Heart left ventricle (tissue), 13 donors: ENCODE measurements around the gene NFATC1.

Experiments used
- POLR2A ChIP-seq, 2 donors: fragments of 450-650 bp; IDR thresholded peaks; one replicate each; pipeline ENCODE4 v1.6.1; 2017; ENCODE audit warnings: antibody characterized with exemption in 2 of 2, mild to moderate bottlenecking in 2 of 2, moderate library complexity in 2 of 2
- TF ChIP-seq, protein P1 (sequence below), 12 donors: fragments of 200-600 bp; sonication (generic) in 4 of 12; IDR thresholded peaks; one replicate each; pipeline versions ENCODE4 v1.5.0 to v1.8.0; 2018 to 2022; ENCODE audit warnings: antibody characterized with exemption in 12 of 12, mild to moderate bottlenecking in 5 of 12
- donor health status: ischemic (EF 13 %, LVEDD 7.1; RV severe dilation, severe dysfunction).
- donor health status: DM: no; HTN: yes; CAD: no.
- donor health status: DM: no; HTN: no; CAD: no.
- donor health status: ischemic (EF 25% LVEDD 6.9; RV normal size, moderate dysfunction).
- donor health status: ischemic (EF 25% LVEDD 5.7; RV mildly dilated, moderate dysfunction).
- donor health status: ischemic (EF 35%, LVEDD 5.7; RV mildly dilated, moderate dysfunction).
- donor health status: nonischemic (EF 11% LVEDD 7.7; RV severe dilation, severe dysfunction).
- donor health status: DM: yes; HTN: yes; CAD: no.
- donor health status: PGD.
- donor health status: ischemic (EF 29% LVEDD 5.4; RV normal size, mild dysfunction).
- donor health status: nonischemic (EF 23%, LVEDD 6.1; RV moderate dilation, normal function).

DNA sequence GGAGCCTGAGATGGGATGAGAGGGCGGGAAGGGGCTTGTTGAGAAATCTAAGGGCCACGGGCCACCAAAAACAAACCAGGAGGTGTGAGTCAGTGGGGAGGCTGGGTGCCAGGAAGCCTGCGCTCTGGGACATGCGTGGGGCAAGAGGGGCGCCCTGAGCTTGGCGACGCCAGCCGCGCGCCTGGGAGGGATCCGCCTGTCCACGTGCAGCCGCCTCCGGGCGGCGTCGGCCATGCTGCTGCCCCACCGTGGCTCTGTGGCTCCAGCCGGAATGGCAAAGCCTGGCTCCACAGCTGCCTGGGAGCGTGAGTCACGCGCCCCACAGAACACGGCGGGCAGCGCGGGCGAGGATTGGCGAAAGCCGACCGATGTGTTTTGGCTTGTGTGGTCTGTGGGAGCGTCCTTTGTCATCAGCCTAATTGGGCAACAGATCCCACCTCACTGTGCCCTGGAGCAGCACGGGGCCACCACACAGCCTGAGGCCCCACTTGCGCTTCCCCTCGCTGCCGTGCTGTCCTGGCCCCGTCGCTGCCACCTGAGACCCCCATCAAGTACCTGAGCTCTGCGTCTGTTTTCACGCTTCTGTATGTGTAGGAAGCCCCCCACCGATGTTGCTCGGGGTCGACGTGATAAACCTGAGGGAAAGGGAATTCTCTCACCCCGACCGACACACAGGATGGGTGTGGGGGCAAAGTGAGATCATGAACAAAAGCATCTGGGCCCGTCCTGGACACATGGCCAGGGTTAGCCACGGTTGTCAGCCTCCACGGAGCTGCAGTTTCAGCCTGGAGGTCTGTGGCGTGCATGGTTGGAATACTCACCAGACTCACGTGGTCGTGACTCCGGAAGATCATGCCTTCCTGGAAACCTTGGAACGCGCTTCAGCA, 80.5 kb downstream of the NFATC1 start:
- TF ChIP-seq, protein P1, sequence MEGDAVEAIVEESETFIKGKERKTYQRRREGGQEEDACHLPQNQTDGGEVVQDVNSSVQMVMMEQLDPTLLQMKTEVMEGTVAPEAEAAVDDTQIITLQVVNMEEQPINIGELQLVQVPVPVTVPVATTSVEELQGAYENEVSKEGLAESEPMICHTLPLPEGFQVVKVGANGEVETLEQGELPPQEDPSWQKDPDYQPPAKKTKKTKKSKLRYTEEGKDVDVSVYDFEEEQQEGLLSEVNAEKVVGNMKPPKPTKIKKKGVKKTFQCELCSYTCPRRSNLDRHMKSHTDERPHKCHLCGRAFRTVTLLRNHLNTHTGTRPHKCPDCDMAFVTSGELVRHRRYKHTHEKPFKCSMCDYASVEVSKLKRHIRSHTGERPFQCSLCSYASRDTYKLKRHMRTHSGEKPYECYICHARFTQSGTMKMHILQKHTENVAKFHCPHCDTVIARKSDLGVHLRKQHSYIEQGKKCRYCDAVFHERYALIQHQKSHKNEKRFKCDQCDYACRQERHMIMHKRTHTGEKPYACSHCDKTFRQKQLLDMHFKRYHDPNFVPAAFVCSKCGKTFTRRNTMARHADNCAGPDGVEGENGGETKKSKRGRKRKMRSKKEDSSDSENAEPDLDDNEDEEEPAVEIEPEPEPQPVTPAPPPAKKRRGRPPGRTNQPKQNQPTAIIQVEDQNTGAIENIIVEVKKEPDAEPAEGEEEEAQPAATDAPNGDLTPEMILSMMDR (IDR thresholded peaks at IDR 0.05) = no peak
- TF ChIP-seq POLR2A (IDR thresholded peaks at IDR 0.05) = no peak
